ENCODE measurements around the gene CEP85. TPM values are rescaled to one million over a fixed set of nuclear protein-coding genes. Genes with fewer than 3 reads are reported as not detected.

Gene CEP85
- total and polyA plus RNA-seq, 9 of the 15 experiments (the other 6 are each of a cell fraction or from before 2014, with no cell fraction given), result 42.1 to 140 (median 92.6) TPM

DNA sequence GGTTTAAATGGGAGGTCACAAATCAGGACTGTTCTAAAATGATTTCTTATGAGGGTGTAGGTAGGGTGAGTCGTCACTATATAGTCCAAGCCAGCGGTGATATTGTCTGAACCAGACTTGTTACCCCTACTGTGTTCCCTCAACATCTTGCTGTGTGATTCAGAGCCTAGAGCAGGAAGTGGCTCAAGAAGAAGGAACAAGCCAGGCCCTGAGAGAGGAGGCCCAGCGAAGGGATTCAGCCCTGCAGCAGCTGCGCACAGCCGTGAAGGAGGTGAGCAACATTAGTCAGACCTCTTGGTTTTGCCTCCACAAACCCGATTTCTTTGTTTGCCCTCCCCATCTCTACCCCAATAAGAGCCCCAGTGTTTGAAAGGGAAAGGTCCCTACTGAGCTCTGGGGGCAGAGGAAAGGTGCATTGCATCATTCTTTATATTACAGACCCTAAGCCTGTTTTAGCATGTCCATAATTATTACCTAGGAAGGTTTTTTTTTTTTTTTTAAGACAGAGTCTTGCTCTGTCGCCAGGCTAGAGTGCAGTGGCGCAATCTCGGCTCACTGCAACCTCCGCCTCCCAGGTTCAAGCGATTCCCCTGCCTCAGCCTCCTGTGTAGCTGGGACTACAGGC lies 40.9 kb downstream of the CEP85 start (continued):
- TF ChIP-seq, protein P1, sequence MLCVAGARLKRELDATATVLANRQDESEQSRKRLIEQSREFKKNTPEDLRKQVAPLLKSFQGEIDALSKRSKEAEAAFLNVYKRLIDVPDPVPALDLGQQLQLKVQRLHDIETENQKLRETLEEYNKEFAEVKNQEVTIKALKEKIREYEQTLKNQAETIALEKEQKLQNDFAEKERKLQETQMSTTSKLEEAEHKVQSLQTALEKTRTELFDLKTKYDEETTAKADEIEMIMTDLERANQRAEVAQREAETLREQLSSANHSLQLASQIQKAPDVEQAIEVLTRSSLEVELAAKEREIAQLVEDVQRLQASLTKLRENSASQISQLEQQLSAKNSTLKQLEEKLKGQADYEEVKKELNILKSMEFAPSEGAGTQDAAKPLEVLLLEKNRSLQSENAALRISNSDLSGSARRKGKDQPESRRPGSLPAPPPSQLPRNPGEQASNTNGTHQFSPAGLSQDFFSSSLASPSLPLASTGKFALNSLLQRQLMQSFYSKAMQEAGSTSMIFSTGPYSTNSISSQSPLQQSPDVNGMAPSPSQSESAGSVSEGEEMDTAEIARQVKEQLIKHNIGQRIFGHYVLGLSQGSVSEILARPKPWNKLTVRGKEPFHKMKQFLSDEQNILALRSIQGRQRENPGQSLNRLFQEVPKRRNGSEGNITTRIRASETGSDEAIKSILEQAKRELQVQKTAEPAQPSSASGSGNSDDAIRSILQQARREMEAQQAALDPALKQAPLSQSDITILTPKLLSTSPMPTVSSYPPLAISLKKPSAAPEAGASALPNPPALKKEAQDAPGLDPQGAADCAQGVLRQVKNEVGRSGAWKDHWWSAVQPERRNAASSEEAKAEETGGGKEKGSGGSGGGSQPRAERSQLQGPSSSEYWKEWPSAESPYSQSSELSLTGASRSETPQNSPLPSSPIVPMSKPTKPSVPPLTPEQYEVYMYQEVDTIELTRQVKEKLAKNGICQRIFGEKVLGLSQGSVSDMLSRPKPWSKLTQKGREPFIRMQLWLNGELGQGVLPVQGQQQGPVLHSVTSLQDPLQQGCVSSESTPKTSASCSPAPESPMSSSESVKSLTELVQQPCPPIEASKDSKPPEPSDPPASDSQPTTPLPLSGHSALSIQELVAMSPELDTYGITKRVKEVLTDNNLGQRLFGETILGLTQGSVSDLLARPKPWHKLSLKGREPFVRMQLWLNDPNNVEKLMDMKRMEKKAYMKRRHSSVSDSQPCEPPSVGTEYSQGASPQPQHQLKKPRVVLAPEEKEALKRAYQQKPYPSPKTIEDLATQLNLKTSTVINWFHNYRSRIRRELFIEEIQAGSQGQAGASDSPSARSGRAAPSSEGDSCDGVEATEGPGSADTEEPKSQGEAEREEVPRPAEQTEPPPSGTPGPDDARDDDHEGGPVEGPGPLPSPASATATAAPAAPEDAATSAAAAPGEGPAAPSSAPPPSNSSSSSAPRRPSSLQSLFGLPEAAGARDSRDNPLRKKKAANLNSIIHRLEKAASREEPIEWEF (CRISPR knock-in tag; IDR thresholded peaks at IDR 0.05), result no peak
- TF ChIP-seq, protein P2, sequence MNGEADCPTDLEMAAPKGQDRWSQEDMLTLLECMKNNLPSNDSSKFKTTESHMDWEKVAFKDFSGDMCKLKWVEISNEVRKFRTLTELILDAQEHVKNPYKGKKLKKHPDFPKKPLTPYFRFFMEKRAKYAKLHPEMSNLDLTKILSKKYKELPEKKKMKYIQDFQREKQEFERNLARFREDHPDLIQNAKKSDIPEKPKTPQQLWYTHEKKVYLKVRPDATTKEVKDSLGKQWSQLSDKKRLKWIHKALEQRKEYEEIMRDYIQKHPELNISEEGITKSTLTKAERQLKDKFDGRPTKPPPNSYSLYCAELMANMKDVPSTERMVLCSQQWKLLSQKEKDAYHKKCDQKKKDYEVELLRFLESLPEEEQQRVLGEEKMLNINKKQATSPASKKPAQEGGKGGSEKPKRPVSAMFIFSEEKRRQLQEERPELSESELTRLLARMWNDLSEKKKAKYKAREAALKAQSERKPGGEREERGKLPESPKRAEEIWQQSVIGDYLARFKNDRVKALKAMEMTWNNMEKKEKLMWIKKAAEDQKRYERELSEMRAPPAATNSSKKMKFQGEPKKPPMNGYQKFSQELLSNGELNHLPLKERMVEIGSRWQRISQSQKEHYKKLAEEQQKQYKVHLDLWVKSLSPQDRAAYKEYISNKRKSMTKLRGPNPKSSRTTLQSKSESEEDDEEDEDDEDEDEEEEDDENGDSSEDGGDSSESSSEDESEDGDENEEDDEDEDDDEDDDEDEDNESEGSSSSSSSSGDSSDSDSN (IDR thresholded peaks at IDR 0.05; ENCODE audit: borderline replicate concordance in 1 of 2, low read depth in 2 of 2, low read length in 2 of 2), result no peak
- no peak for TF ChIP-seq TCFL5 (CRISPR knock-in tag; conservative IDR thresholded peaks at IDR 0.05)
- no peak for TF ChIP-seq ZSCAN32 (CRISPR knock-in tag; IDR thresholded peaks at IDR 0.05)
- TF ChIP-seq HDAC3 (IDR thresholded peaks at IDR 0.05; ENCODE audit: borderline replicate concordance, partially characterized antibody), result no peak
- TF ChIP-seq ZKSCAN1 (IDR thresholded peaks at IDR 0.05; ENCODE audit: low read depth, low read length), result peak; percentile 64; the same call in 1 of the 2 replicates

All from K562 (cell line).